Panc1 (cell line): Measurements from ENCODE around the gene MED12. TPM values are rescaled to one million over a fixed set of nuclear protein-coding genes. Genes with fewer than 3 reads are reported as not detected.

Experiments used
- ATAC-seq: fragments of 200-7000 bp; cut with Tn5 transposase; 2 replicates; pipeline ENCODE4 v1.9.1; 2020; ENCODE audit warnings: mild to moderate bottlenecking, moderate library complexity
- BruUV-seq: library from RNA; stranded (reverse); fragments of 400-500 nt; replicated peaks from 2 replicates; lab custom pipeline; 2021; lab: Mats Ljungman, UMichigan
- CTCF ChIA-PET: fragments of 300-600 bp; sonication (Branson Sonifier 250); formaldehyde crosslinking; loops from one replicate; lab custom pipeline; 2022; ENCODE audit warnings: antibody characterized with exemption; lab: Charles Lee
- POLR2A ChIA-PET: fragments of 300-600 bp; sonication (Branson Sonifier 250); formaldehyde crosslinking; loops from one replicate; lab custom pipeline; 2022; ENCODE audit warnings: antibody characterized with exemption; lab: Charles Lee
- DNase-seq: peaks from one replicate; pipeline ENCODE4 v3.0.0-alpha.2; 2010; ENCODE audit warnings: low read depth, low spot score
- H3K27ac ChIP-seq: 2 replicates; pipeline ENCODE4 v1.5.1; 2011; ENCODE audit warnings: mild to moderate bottlenecking, low read length, inconsistent platforms
- H3K27me3 ChIP-seq: fragments of 200-500 bp; sonication (Bioruptor generic); 2 replicates; pipeline ENCODE4 v1.6.0; 2014; ENCODE audit warnings: low read length, inconsistent platforms; ENCODE audit not compliant: control insufficient read depth, insufficient read depth
- H3K36me3 ChIP-seq: fragments of 200-500 bp; sonication (Bioruptor generic); 2 replicates; pipeline ENCODE4 v1.5.1; 2014; ENCODE audit warnings: inconsistent platforms, mild to moderate bottlenecking, low read length, moderate library complexity; ENCODE audit not compliant: control insufficient read depth, insufficient read depth
- H3K4me1 ChIP-seq: 2 replicates; pipeline ENCODE4 v1.5.1; 2011; ENCODE audit warnings: inconsistent platforms, mild to moderate bottlenecking, low read length, moderate library complexity; ENCODE audit not compliant: control insufficient read depth, insufficient read depth
- H3K4me3 ChIP-seq, 2 experiments: 2 replicates each; pipeline ENCODE4 v1.5.1; 2011 to 2012; ENCODE audit warnings: low read depth in 2 of 2, low read length in 2 of 2, mild to moderate bottlenecking in 2 of 2, inconsistent platforms in 1 of 2, moderate library complexity in 1 of 2
- H3K9me3 ChIP-seq: fragments of 200-500 bp; sonication (Bioruptor generic); 2 replicates; pipeline ENCODE4 v1.5.1; 2014; ENCODE audit warnings: low read depth, mild to moderate bottlenecking, inconsistent platforms, low read length, moderate library complexity; ENCODE audit not compliant: control insufficient read depth, insufficient read depth
- POLR2AphosphoS5 ChIP-seq: IDR thresholded peaks from 2 replicates; pipeline ENCODE4 v1.6.1; 2012; ENCODE audit warnings: mild to moderate bottlenecking, low read depth, low read length, moderate library complexity
- SIN3A ChIP-seq: IDR thresholded peaks from 2 replicates; pipeline ENCODE4 v1.6.1; 2012; ENCODE audit warnings: low read depth, mild to moderate bottlenecking, low read length, moderate library complexity, borderline replicate concordance; ENCODE audit not compliant: insufficient read depth
- TCF7L2 ChIP-seq: IDR thresholded peaks from 2 replicates; pipeline ENCODE4 v1.6.1; 2011; ENCODE audit warnings: mild to moderate bottlenecking, low read depth, low read length, inconsistent platforms
- in situ Hi-C: cut with HindIII; loops from 2 replicates; pipeline ENCODE4 v1.10.0; 2016; ENCODE audit warnings: low sequenced_read_pairs, low pct_unique_long_range_greater_than_20kb
- intact Hi-C: fragments of 100-400 bp; cut with micrococcal nuclease; formaldehyde crosslinking; loops from one replicate; pipeline ENCODE4 v1.10.0; 2022; ENCODE audit not compliant: unreplicated experiment
- total RNA-seq: library from RNA; stranded (reverse); gene quantifications from one replicate; pipeline ENCODE4 v1.2.1, GENCODE V29; 2021; ENCODE audit not compliant: unreplicated experiment
- TF ChIP-seq, protein P1 (sequence below), 2 experiments: IDR thresholded peaks; 2 replicates each; pipeline ENCODE4 v1.6.1; 2011 to 2012; ENCODE audit warnings: low read depth in 2 of 2, control low read depth in 1 of 2, low read length in 1 of 2, mild to moderate bottlenecking in 1 of 2, moderate library complexity in 1 of 2; ENCODE audit not compliant: insufficient read depth in 1 of 2
- TF ChIP-seq, protein P2 (sequence below): fragments of 450-650 bp; IDR thresholded peaks from 2 replicates; pipeline ENCODE4 v1.5.1; 2017; ENCODE audit warnings: mild to moderate bottlenecking

Gene MED12
- total RNA-seq, 1 experiment from 2014 or later: 42.0 TPM

- H3K36me3 ChIP-seq: no peaks in the 10 kb centered on the region
- H3K4me3 ChIP-seq: no peak overlapping the region
- intact Hi-C loops: no loop called here
- no peak for DNase-seq
- no TSS peak for BruUV-seq
- no peaks in the 10 kb centered on the region for H3K9me3 ChIP-seq
- H3K27ac ChIP-seq: no peak overlapping the region
- POLR2A ChIA-PET: no interaction called here
- in situ Hi-C loops: no loop called here
- TF ChIP-seq POLR2AphosphoS5 (no peak), TCF7L2 (no peak), SIN3A (no peak)
- TF ChIP-seq, protein P1, sequence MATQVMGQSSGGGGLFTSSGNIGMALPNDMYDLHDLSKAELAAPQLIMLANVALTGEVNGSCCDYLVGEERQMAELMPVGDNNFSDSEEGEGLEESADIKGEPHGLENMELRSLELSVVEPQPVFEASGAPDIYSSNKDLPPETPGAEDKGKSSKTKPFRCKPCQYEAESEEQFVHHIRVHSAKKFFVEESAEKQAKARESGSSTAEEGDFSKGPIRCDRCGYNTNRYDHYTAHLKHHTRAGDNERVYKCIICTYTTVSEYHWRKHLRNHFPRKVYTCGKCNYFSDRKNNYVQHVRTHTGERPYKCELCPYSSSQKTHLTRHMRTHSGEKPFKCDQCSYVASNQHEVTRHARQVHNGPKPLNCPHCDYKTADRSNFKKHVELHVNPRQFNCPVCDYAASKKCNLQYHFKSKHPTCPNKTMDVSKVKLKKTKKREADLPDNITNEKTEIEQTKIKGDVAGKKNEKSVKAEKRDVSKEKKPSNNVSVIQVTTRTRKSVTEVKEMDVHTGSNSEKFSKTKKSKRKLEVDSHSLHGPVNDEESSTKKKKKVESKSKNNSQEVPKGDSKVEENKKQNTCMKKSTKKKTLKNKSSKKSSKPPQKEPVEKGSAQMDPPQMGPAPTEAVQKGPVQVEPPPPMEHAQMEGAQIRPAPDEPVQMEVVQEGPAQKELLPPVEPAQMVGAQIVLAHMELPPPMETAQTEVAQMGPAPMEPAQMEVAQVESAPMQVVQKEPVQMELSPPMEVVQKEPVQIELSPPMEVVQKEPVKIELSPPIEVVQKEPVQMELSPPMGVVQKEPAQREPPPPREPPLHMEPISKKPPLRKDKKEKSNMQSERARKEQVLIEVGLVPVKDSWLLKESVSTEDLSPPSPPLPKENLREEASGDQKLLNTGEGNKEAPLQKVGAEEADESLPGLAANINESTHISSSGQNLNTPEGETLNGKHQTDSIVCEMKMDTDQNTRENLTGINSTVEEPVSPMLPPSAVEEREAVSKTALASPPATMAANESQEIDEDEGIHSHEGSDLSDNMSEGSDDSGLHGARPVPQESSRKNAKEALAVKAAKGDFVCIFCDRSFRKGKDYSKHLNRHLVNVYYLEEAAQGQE (IDR thresholded peaks at IDR 0.05; ENCODE audit: insufficient read depth in 1 of 2, low read depth in 2 of 2, low read length in 1 of 2): no peak
- TF ChIP-seq, protein P2, sequence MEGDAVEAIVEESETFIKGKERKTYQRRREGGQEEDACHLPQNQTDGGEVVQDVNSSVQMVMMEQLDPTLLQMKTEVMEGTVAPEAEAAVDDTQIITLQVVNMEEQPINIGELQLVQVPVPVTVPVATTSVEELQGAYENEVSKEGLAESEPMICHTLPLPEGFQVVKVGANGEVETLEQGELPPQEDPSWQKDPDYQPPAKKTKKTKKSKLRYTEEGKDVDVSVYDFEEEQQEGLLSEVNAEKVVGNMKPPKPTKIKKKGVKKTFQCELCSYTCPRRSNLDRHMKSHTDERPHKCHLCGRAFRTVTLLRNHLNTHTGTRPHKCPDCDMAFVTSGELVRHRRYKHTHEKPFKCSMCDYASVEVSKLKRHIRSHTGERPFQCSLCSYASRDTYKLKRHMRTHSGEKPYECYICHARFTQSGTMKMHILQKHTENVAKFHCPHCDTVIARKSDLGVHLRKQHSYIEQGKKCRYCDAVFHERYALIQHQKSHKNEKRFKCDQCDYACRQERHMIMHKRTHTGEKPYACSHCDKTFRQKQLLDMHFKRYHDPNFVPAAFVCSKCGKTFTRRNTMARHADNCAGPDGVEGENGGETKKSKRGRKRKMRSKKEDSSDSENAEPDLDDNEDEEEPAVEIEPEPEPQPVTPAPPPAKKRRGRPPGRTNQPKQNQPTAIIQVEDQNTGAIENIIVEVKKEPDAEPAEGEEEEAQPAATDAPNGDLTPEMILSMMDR: no peak
- H3K4me1 ChIP-seq: no peaks in the 10 kb centered on the region
- CTCF ChIA-PET: no interaction called here
- ATAC-seq: no peak
- no peaks in the 10 kb centered on the region for H3K27me3 ChIP-seq
Observed at GRCh38 chrX:71171110-71171801, 52.9 kb downstream of the MED12 start.

- ATAC-seq: no peak
- Histone ChIP-seq H3K4me3 (no peak overlapping the region), H3K27me3 (no peaks in the 10 kb centered on the region), H3K27ac (no peak overlapping the region), H3K4me1 (no peaks in the 10 kb centered on the region), H3K9me3 (no peaks in the 10 kb centered on the region), H3K36me3 (no peaks in the 10 kb centered on the region)
- no peak for DNase-seq
- in situ Hi-C loops (no loop called here), intact Hi-C loops (no loop called here)
- no TSS peak for BruUV-seq
- TF ChIP-seq POLR2AphosphoS5 (no peak), TCF7L2 (no peak), SIN3A (no peak)
- TF ChIP-seq, protein P2: no peak
- TF ChIP-seq, protein P1 (IDR thresholded peaks at IDR 0.05; ENCODE audit: insufficient read depth in 1 of 2, low read depth in 2 of 2, low read length in 1 of 2): no peak
- CTCF ChIA-PET: no interaction called here
- POLR2A ChIA-PET: interaction anchor here (0.6 kb wide), 1 partner anchor 134 kb away, joined by 3 read pairs; no protein-coding TSS in a partner anchor
Observed at GRCh38 chrX:71173440-71173839, 55.0 kb downstream of the MED12 start.
